Spinal cord (tissue), 10 donors: Measurements from ENCODE around the gene UGT1A3. TPM values are rescaled to one million over a fixed set of nuclear protein-coding genes. Genes with fewer than 3 reads are reported as not detected.

Experiments used
- DNase-seq, 6 donors: peaks; one replicate each; pipeline versions ENCODE4 v3.0.0 to v3.0.0-alpha.2; 2013 to 2015; ENCODE audit warnings: low spot score in 6 of 6, low read depth in 4 of 6
- H3K27ac ChIP-seq: one replicate; pipeline ENCODE4 v1.5.1; 2013; ENCODE audit warnings: low read depth, low read length, control low read depth
- H3K27me3 ChIP-seq: one replicate; pipeline ENCODE4 v1.6.1; 2013; ENCODE audit warnings: low read length; ENCODE audit not compliant: control insufficient read depth, insufficient read depth
- H3K36me3 ChIP-seq: one replicate; pipeline ENCODE4 v1.6.1; 2013; ENCODE audit warnings: low read length; ENCODE audit not compliant: control insufficient read depth, insufficient read depth
- H3K4me1 ChIP-seq: one replicate; pipeline ENCODE4 v1.6.1; 2013; ENCODE audit warnings: low read length; ENCODE audit not compliant: control insufficient read depth, insufficient read depth
- H3K4me3 ChIP-seq: one replicate; pipeline ENCODE4 v1.5.1; 2013; ENCODE audit warnings: low read depth, low read length, control low read depth
- H3K9me3 ChIP-seq: one replicate; pipeline ENCODE4 v1.6.1; 2013; ENCODE audit warnings: low read length; ENCODE audit not compliant: control insufficient read depth, insufficient read depth
- WGBS: methylation state at CpG from one replicate; pipeline ENCODE4 v1.1.5; 2013; ENCODE audit warnings: missing lambda C conversion rate; ENCODE audit not compliant: insufficient coverage; 5-methylcytosine and 5-hydroxymethylcytosine counted together
- polyA plus RNA-seq, 2 donors: library from polyadenylated mRNA; unstranded; fragments of 120-200 nt; gene quantifications; one replicate each; pipeline ENCODE4 v1.2.1, GENCODE V29; 2013; ENCODE audit not compliant: insufficient read length in 2 of 2
- total RNA-seq, 2 donors: library from RNA; depleted of rRNA in 1 of 2; stranded (reverse); fragments of 120-200 nt in 1 of 2; fragments of >200 nt in 1 of 2; gene quantifications; one replicate each; pipeline versions ENCODE4 v1.2.3 to v1.2.4, GENCODE V29; 2013 to 2014
- donor health status: healthy.

UGT1A3 gene
- total and polyA plus RNA-seq, 4 donors, result not detected

DNA sequence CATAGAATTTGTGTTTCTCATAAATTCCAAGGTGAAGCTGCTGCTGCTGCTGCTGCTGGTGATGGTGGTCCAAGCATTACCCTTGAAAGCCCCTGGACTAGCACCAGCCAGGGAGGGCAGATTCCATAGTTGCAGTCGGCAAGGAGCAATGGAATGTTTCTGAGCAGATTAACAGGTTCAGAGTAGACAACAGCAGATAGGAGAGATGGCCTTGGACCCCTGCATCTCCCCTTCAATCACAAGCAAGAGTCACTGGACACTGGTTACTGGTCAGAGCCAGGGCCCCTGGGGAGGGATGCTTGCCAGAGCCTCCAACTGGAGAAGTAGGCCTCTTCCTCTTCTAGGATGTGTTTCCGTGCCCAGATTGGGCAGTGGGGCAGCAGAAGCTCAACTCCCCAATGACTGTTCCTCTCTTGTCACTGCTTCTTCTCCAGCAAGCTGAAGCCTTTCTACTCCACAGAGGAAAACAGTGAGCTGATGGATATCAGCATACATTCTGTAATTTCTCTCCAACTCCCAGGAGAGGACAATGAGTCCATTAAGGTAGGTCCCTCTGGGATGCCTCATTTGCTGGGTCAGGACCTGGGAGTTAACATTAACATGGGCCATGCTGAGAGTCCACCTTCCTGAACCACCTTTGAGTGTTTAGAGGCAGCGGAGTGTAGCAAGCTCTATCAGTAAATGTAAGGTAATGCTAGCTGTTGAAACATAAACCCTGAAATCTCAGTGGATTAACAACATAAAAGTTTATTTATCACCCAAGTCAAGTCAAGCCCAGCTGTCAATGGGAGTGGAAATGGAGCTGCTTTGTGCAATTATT, 84.6 kb downstream of the UGT1A3 start:
- Histone ChIP-seq H3K9me3 (no peaks in the 10 kb centered on the region), H3K27ac (no peak overlapping the region), H3K4me1 (peaks cover 5% of the 10 kb centered on the region), H3K27me3 (no peaks in the 10 kb centered on the region), H3K4me3 (no peak overlapping the region), H3K36me3 (no peaks in the 10 kb centered on the region)
- no peak for DNase-seq
- 89% methylated on average over 2 of the region's 3 CpGs for WGBS

DNA sequence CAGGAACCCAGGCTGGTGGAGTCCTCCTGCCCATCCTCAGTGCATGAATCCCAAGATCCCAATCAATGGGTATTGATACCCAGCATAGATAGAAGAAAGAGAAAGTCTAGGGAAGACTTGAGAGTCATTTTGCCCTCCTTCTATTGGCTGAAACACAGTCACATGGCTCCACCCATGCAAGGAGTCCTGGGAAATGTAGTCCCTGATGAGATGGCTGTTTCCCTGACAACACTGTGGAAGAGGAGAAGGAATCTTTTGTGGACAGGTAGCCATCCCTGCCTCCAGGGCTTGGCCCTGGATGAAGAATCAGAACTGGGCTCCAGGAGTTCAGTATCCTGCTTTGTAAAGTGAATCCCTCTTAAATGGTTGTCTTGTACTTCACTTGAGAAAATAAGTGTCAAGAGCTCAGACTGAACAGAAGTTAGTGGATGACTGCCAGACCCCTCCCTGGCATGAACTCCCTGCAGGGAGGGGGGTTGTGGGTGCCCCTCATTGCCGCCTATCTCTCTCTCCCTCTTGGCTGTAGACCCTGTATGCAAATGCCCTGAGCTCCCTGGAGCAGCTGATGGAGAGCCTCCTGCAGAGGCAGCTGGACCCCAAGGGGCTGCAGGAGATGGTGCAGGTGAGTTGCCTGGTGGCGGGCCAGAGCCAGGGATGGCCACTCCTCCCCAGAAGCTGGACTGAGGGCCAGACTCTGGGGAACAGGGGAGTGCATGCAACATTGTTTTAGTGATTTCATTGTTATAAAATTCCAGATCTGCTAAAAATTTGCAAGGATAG, 85.4 kb downstream of the UGT1A3 start:
- H3K27ac ChIP-seq, result no peak overlapping the region
- peaks cover 5% of the 10 kb centered on the region for H3K4me1 ChIP-seq
- H3K9me3 ChIP-seq, result no peaks in the 10 kb centered on the region
- no peaks in the 10 kb centered on the region for H3K27me3 ChIP-seq
- H3K4me3 ChIP-seq, result no peak overlapping the region
- DNase-seq, result peak in 2 of 6 donors; percentile 16 to 89
- H3K36me3 ChIP-seq, result no peaks in the 10 kb centered on the region
- WGBS, result 52% methylated on average over 2 of the region's 2 CpGs

DNA sequence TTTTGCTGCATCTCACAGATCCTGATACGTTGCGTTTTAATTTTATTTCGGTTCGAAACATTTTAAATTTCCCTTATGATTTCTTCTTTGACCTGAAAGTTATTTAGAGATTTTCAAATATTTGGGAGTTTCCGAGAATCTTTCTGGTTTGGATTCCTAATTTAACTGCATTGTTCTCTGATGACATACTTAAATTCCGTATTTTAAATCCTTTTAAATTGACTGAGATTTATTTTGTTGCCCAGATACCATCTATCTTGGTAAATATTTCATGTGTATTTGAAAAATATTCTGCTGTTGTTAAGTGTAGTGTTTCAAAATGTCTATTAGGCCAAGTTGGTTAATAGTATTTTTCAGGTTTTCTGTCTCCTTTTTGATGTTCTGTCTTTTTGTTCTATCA, 87.0 kb downstream of the UGT1A3 start:
- no CpG with 5 or more reads among the region's 6 CpGs for WGBS
- Histone ChIP-seq H3K27me3 (no peaks in the 10 kb centered on the region), H3K4me1 (peaks cover 5% of the 10 kb centered on the region), H3K27ac (no peak overlapping the region), H3K9me3 (no peaks in the 10 kb centered on the region), H3K4me3 (no peak overlapping the region), H3K36me3 (no peaks in the 10 kb centered on the region)
- DNase-seq, result no peak

DNA sequence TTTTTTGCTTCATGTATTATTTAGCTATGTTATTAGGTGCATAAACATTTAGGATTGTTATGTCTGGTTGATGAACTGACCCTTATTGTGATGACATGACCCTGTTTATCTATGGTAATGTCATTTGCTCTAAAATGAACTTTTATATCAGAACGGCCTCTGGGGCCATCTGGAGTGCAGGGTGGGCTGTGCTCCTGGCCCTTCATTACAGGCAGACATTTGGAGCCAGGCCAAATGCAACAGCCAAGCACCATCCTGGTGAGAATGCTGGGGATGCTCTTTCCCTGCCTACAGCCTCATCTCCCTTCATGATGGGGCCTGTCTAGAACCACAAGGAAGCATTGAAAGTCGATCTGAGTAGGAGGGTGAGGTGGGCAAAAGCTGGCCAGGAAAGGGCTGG, 87.5 kb downstream of the UGT1A3 start:
- H3K27me3 ChIP-seq, result no peaks in the 10 kb centered on the region
- H3K4me1 ChIP-seq, result peaks cover 5% of the 10 kb centered on the region
- H3K36me3 ChIP-seq, result no peaks in the 10 kb centered on the region
- H3K9me3 ChIP-seq, result no peaks in the 10 kb centered on the region
- no peak overlapping the region for H3K4me3 ChIP-seq
- peak in 2 of 6 donors; percentile 24 to 34 for DNase-seq
- 0% methylated on average over 1 of the region's 2 CpGs for WGBS
- H3K27ac ChIP-seq, result no peak overlapping the region

DNA sequence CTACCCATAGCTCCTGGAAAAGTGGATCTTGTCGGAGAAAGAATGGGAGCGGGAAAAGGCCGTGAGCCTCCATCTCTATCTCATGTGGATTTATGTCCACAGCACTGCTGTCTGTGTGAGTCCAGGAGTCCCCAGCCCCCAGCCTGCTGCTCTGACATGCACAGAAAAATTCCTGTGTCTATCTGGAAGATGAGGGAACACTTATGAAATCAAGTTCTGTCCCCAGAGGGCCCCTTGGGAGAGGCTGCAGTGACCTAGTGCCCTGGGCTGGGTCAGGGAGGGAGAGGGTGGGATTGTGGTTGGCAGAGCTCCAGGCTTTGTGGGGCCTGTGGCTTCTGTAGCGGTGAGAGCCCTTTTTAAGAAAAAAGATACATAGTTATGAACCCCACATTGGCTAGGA, 87.9 kb downstream of the UGT1A3 start:
- H3K36me3 ChIP-seq, result no peaks in the 10 kb centered on the region
- WGBS, result 94% methylated on average over 3 of the region's 4 CpGs

DNA sequence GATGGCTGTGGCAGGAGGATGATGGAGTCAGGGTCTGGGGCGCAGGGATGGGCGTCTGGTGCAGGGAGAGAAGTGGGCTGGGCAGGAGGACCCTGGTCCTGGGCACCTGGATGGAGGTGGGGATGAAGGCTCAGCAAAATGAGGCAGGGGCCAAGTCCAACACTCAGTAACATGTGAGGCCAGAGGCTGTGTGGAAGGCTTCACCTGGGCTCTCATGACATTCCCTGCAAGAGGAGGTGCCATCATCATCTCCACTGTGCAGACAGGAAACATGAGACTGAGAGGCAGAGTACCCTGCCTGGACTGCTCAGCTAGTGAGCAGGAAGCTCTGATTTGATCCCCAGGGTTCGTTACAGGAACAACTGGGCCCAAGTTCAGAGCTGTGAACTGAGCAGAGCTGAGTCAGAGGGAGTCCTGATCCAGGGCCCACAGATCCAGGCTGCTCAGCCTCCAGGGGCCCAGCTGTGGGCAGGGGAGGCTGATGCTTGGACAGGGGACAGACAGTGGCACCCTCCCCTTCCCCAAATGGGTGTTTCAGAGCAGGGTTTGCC, 88.6 kb downstream of the UGT1A3 start:
- H3K9me3 ChIP-seq, result no peaks in the 10 kb centered on the region
- no peak for DNase-seq
- WGBS, result 87% methylated on average over 3 of the region's 3 CpGs
- peaks cover 5% of the 10 kb centered on the region for H3K4me1 ChIP-seq
- no peak overlapping the region for H3K27ac ChIP-seq
- no peaks in the 10 kb centered on the region for H3K36me3 ChIP-seq
- no peak overlapping the region for H3K4me3 ChIP-seq
- no peaks in the 10 kb centered on the region for H3K27me3 ChIP-seq

More for the DNA sequence above, 87.9 kb downstream of the UGT1A3 start:
- Histone ChIP-seq H3K27ac (no peak overlapping the region), H3K9me3 (no peaks in the 10 kb centered on the region), H3K27me3 (no peaks in the 10 kb centered on the region), H3K4me3 (no peak overlapping the region), H3K4me1 (peaks cover 5% of the 10 kb centered on the region)
- DNase-seq, result no peak

DNA sequence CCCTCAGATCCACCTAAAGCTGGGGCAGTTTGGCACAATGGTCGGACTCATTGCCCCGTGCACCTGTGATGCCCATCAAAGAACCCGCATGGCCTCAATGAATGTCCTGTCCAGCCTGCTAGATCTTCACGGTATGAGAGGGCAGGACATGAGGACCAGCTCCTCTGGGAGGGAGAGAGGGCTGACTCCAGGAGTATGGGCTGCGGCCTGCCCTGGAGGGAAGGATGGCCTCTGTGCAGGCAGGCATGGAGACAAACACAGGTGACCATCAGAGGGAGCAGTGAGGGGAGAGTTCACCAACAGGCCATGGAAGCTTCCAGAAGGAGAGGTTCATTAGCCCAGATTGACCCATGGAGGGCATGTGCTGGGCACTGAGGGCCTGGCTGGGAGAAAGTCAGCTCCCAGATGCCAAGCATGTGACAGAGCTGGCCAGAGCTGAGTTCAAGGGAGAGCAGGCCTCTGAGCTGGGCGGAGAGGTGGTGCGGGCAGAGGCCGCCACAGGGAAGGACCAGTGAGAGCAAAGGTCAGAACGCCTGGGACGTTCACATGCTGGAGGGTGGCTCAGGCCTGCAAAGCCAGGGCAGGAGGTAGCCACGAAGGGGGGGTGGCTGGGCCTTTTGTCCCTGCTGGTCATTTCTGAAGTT, 89.3 kb downstream of the UGT1A3 start:
- DNase-seq, result no peak
- Histone ChIP-seq H3K27ac (no peak overlapping the region), H3K36me3 (no peaks in the 10 kb centered on the region), H3K4me3 (no peak overlapping the region), H3K9me3 (no peaks in the 10 kb centered on the region), H3K4me1 (peaks cover 5% of the 10 kb centered on the region), H3K27me3 (no peaks in the 10 kb centered on the region)
- WGBS, result 94% methylated on average over 11 of the region's 11 CpGs

DNA sequence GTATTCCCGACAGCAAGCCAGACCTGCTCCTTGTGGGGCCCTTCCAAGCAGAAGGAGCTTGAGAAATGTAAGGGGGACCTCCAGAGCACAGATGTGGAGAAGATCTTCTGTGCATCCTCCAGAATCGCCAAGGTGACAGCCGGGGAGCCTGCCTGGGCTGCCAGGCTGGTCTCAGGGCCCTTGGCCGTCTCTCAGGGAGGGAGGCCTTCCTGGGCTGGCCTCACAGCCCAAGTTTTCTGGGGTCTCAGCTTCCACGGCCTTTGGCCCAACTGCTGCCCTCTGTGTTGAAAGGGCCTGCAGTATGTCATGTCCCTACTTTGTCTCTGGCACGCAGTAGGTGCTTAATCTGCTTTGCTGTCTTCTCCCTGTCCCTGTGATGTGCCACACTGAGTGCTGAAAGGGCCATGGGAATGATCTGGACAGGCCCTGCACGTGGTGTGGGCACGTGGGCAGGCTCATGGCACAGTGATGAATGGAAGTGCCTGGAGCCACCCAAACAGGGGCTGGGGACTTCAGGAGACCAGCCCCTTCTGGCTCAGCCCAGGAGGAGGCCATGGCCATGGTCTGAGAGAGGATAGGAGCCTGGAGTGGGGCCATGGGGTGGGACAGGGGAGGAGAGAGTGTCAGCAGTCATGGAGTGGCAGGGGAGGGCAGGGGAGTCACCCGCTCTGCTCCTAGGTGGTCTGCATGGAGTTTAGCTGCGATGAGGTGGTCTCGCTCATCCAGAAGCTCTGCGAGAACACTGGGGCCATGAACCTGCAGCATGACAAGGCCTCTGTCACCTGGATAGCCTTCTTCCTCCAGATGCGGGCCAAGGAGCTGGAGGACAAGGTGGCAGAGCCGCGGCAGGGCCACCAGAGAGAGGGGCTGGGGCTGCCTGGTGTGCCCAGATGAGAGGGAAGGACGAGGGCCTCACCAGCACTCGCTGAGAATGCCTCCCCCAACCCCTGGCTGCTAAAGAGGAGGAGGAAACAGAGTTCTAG, 90.1 kb downstream of the UGT1A3 start:
- WGBS, result 81% methylated on average over 12 of the region's 17 CpGs
- no peaks in the 10 kb centered on the region for H3K36me3 ChIP-seq
- DNase-seq, result no peak
- H3K27ac ChIP-seq, result no peak overlapping the region
- H3K4me1 ChIP-seq, result peaks cover 5% of the 10 kb centered on the region
- no peaks in the 10 kb centered on the region for H3K27me3 ChIP-seq
- H3K4me3 ChIP-seq, result no peak overlapping the region
- no peaks in the 10 kb centered on the region for H3K9me3 ChIP-seq
